ENCODE measurements around the gene ESPN.
A peak's percentile ranks its signal among the peaks of the same experiment; 100 is the strongest.
"Not testable (repeated sequence)": the region's sequence is repeated elsewhere in the genome, so short reads cannot be mapped to it uniquely, and the experiment has no call there.

ESPN gene

GRCh38 chr1:6385488-6386191, 38.9 kb upstream of the ESPN start:
- TF ChIP-seq CTCF (IDR thresholded peaks at IDR 0.05; ENCODE audit: control insufficient read depth, insufficient read depth, low read depth, low read length, missing control alignments), result no peak
- H3K4me3 ChIP-seq (ENCODE audit: control insufficient read depth, low read depth, low read length), result peak overlapping the region; percentile 12; the same call in 1 of the 2 replicates
- peak; percentile 11 for DNase-seq (ENCODE audit: low read depth)

DNA sequence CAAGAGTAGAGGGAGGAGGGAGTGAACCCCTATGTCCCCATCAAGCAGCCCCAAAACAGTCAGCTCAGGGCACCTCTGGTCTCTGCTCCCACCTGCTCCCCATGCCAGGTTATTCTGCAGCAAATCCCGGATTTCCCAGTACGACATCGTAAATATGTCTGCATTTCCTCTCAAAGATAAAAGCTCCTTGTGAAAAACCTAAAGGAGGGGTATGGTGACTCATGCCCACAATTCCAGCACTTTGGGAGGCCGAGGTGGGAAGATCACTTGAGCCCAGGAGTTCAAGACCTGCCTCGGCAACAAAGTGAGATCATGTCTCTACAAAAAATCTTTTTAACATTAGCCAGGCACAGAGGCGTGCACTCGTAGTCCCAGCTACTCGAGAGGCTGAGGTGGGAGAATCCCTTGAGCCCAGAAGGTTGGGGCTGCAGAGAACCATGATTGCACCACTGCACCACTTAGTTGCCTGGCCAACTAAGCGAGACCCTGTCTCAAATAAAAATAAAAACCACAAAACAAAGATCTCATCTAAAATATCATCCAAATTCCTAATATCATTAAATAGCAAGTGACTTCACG, 38.1 kb upstream of the ESPN start:
- TF ChIP-seq CTCF (IDR thresholded peaks at IDR 0.05; ENCODE audit: control insufficient read depth, insufficient read depth, low read depth, low read length, missing control alignments), result no peak
- DNase-seq (ENCODE audit: low read depth), result no peak
- H3K4me3 ChIP-seq (ENCODE audit: control insufficient read depth, low read depth, low read length), result no peak overlapping the region

DNA sequence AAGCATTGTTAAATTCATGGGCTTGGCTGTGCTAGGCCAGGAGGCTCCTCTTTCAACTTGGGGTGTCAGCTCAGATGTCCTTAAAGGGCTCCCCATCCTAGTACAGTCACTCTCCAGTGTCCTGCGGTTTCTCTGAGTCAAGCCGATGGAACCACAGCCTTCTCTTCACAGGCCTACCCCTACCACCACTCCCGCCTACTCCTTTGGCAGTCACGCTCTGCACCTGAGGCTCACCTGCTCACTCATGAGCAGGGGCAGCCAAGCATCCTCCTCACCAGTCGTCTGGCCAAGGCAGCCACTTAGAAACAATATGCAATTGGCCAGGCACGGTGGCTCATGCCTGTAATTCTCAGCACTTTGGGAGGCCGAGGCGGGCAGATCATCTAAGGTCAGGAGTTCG, 34.6 kb upstream of the ESPN start:
- no peak for DNase-seq (ENCODE audit: low read depth)
- no peak for TF ChIP-seq CTCF (IDR thresholded peaks at IDR 0.05; ENCODE audit: control insufficient read depth, insufficient read depth, low read depth, low read length, missing control alignments)
- H3K4me3 ChIP-seq (ENCODE audit: control insufficient read depth, low read depth, low read length), result no peak overlapping the region

DNA sequence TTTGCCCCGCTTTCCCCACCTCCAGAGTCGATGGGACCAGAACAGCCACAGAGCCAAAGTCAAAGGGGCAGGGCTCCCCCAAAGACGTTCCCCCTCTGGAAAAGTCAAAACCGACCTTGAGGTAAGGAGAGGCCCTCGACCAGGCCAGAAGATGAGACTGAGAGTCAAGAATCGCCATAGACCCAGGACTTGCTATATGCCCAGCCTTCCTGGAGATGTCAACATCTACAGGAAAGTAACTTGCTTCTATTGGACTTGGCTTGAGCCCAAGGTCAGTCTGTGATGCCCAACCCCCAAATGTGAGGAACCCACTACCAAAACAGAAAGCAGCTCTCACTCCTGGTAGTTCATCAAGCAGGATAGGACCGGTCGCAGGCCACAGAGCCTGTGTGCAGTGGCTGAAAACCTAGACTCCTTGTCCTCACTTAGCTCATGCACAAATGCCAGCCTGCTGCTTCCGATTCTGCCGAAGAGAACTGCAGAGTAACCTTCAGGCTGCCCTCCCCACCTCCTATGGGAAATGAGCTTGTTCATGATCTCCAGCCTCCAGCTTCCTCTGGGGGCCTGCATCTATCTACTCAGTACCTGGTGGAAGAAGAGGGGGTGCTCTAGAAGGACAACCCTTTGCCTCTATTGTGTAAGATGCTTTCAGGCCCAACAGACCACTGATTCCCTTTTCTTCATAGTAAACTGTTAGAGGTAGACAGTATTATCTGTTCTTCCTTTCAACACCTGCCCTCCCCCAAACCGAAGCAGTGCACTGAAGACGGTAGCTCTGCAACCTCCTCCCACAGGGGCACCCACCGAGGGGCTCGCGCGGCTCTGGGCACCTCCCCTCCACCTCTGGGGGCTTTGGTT, 32.4 kb upstream of the ESPN start:
- H3K4me3 ChIP-seq (ENCODE audit: control insufficient read depth, low read depth, low read length), result peak overlapping the region; percentile 58
- no peak for DNase-seq (ENCODE audit: low read depth)
- TF ChIP-seq CTCF (IDR thresholded peaks at IDR 0.05; ENCODE audit: control insufficient read depth, insufficient read depth, low read depth, low read length, missing control alignments), result no peak

GRCh38 chr1:6392809-6393399, 31.7 kb upstream of the ESPN start:
- H3K4me3 ChIP-seq (ENCODE audit: control insufficient read depth, low read depth, low read length), result peak overlapping the region; percentile 58
- TF ChIP-seq CTCF (IDR thresholded peaks at IDR 0.05; ENCODE audit: control insufficient read depth, insufficient read depth, low read depth, low read length, missing control alignments), result no peak
- no peak for DNase-seq (ENCODE audit: low read depth)

DNA sequence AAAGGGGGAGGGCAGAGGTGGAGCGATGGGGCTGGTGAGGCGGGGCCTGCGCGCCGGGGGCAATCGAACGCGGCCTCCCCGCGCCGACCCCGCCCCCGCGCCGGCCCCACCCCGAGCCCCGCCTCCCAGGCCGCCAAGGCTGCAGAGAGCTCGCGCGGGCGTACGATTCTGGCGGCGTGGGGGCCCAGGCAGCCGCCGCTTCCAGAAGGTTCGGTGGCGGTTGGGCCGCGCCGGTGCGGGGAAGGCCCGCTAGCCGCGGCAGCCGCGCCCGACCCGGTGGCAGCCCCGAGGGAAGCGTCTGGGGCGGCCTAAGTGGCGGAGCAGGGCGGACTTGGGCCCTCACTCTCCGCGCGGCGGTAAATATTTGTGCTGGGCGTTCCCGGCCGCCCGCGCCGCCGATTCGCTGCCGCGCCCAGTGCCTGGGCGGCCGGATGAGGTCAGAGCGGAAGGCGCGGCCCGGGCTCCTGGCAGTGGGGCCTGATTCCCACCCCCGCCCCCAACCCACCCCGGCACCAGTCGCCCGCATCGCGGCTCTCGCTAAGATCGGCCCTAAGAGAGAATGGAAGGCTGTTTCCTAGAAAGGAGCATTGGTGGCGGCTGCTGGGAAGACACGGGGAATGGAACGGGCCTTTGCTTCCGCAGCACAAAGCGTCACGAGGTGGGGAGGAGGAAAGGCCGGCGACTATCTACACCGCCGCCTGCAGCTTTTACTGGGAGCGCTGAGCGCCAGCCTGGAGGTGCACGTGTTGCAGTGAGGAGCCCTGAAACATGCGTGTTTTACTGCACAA, 31.0 kb upstream of the ESPN start, which contains the start of gene ACOT7:
Gene ACOT7, minus strand, starts transcription at position 368 of the 788 bp plus-strand sequence. CDS start 368 bp downstream, outside the sequence.
- TF ChIP-seq CTCF (IDR thresholded peaks at IDR 0.05; ENCODE audit: control insufficient read depth, insufficient read depth, low read depth, low read length, missing control alignments), result peak; percentile 27
- DNase-seq (ENCODE audit: low read depth), result peak; percentile 29
- H3K4me3 ChIP-seq (ENCODE audit: control insufficient read depth, low read depth, low read length), result peak within 1 kb of the TSS; percentile 58

DNA sequence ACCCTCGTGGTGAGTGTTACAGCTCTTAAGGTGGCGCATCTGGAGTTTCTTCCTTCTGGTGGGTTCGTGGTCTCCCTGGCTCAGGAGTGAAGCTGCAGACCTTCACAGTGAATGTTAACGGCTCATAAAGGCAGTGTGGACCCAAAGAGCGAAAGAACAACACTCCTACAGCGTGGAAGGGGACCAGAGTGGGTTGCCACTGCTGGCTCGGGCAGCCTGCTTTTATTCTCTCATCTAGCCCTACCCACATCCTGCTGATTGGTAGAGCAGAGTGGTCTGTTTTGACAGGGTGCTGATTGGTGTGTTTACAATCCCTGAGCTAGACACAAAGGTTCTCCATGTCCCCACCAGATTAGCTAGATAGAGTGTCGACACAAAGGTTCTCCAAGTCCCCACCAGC, 29.4 kb upstream of the ESPN start:
- not testable (repeated sequence) for DNase-seq (ENCODE audit: low read depth); H3K4me3 ChIP-seq (ENCODE audit: control insufficient read depth, low read depth, low read length)

DNA sequence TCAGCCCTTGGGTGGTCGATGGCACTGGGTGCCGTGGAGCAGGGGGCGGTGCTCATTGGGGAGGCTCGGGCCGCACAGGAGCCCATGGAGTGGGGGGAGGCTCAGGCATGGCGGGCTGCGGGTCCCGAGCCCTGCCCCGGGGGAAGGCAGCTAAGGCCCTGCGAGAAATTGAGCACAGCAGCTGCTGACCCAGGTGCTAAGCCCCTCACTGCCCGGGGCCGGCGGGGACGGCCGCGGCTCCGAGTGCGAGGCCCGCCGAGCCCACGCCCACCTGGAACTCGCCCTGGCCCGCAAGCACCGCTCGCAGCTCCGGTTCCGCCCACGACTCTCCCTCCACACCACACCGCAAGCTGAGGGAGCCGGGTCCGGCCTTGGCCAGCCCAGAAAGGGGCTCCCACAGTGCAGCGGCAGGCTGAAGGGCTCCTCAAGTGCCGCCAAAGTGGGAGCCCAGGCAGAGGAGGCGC, 28.8 kb upstream of the ESPN start:
- H3K4me3 ChIP-seq (ENCODE audit: control insufficient read depth, low read depth, low read length); DNase-seq (ENCODE audit: low read depth): not testable (repeated sequence)
